Cerebellar nuclear complex (tissue), 1 donor: ENCODE data around the gene CUBN.
"Not testable (repeated sequence)": the region's sequence is repeated elsewhere in the genome, so short reads cannot be mapped to it uniquely, and the experiment has no call there.

ENCODE experiments used
- DNase-seq, 2 experiments: peaks; one replicate each; lab custom pipeline; 2025; lab: John Stamatoyannopoulos, UW

CUBN gene

GRCh38 chr10:16867556-16867955, 262.1 kb downstream of the CUBN start:
- DNase-seq = no peak

GRCh38 chr10:16866541-16867275, 262.9 kb downstream of the CUBN start:
- no peak for DNase-seq

- no peak for DNase-seq
Observed at GRCh38 chr10:16865766-16866165, 263.8 kb downstream of the CUBN start.

DNA sequence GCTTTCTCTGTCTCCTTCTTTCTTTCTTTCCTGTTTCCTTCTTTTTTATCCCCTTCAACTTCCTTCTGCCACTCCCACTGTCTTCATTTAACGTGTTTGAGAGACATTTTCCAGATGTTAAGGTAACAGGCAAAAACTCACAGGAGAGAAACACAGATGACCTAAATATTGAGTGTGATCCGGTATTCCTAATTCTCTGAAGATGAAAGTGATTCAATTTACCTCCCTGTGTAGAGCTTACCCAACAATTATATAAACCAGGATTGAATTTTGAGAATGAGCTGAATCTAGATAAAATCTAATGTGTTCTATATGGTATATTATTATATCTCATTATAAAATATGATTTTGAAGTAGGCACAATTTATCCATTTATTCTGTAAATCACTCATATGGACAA, 265.8 kb downstream of the CUBN start:
- DNase-seq = no peak

DNA sequence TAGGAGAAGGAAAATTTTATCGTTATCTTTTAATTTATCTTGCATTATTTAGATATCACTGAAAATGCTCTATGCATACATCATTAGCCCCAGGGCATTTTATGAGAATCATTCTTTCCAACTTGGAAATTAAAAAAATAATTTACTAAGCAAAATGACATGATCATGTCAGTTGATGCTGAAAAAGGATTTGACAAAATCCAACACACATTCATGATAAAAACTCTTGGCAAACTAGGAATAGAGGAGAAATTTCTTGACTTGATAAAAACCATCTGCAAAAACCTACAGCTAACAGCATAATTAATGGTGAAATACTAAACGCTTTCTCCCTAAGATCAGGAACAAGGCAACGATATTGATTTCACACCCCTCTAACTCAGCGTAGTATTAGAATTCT, 272.2 kb downstream of the CUBN start:
- no peak for DNase-seq

- DNase-seq = no peak
Observed at GRCh38 chr10:16856567-16856966, 273.0 kb downstream of the CUBN start.

- DNase-seq = no peak
Observed at GRCh38 chr10:16856092-16856491, 273.5 kb downstream of the CUBN start.

- no peak for DNase-seq
Observed at GRCh38 chr10:16854623-16855022, 275.0 kb downstream of the CUBN start.

GRCh38 chr10:16853809-16854208, 275.8 kb downstream of the CUBN start:
- no peak for DNase-seq

DNA sequence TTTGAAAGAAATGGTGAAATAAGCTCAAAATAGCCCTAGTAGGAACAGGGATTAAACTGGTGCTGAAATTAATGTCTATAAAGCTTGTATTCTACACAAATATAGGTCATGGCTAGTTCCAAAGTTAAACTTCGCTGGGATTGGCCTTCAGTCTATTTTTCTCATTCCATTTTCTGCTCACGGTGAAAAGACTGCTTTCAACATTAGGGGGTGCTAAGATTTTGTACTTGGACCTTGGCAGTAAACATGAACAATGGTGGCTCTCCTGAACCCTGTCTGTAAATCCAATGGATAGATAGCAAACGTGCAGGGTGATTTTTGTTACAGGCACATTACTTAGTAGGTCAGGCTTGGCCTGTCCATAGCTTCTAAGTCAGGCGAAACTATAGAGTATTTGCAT, 276.4 kb downstream of the CUBN start:
- DNase-seq = no peak

- DNase-seq = no peak
Observed at GRCh38 chr10:16852624-16853023, 277.0 kb downstream of the CUBN start.

DNA sequence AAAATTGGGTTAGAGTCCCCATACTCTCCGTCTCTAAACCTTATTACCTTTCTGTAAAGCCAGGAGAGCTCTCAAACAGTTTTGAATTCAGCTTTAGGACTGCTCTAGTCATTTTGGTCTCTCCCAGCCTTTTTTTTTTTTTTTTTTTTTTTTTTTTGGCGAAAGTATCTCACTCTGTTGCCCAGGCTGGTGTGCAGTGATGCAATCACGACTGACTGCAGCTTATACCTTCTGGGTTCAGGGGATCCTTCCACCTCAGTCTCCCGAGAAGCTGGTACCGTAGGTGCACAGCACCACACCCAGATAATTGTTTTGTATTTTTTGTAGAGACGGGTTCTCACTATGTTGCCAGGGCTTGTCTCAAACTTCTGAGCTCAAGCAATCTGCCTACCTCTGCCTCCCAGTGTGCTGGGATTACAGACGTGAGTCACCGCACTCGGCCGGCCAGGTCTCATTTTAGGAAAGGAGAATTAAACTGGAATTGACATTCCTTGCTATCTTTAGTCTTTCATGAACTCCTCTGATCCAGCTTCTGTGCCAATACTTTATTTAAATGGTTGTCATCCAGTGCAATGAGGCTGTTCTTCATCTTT, 281.0 kb downstream of the CUBN start:
- DNase-seq = no peak

- DNase-seq = no peak
Observed at GRCh38 chr10:16847644-16848043, 282.0 kb downstream of the CUBN start.

GRCh38 chr10:16845248-16845647, 284.4 kb downstream of the CUBN start:
- DNase-seq = no peak

- peak in 1 of 2 experiments; percentile 37 for DNase-seq
Observed at GRCh38 chr10:16843252-16843870, 286.2 kb downstream of the CUBN start.

DNA sequence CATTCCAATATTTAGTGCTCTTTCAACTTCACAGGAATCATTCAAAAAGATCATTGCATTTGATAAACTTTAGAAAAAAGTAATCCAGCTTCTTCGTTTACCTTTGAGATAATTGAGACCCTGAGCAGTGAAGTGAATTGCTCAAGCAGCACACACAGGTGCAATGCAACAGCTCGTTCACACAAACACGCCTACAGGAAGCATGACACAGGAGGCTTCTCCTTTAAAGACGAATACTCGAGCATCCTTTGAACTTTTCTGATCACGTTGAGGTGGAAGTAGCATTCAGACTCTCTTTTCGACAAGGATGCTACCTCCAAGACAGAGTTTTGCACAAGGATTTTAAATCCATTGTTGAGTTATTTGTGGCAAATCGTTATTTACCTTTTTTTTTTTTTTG, 294.4 kb downstream of the CUBN start:
- no peak for DNase-seq

DNA sequence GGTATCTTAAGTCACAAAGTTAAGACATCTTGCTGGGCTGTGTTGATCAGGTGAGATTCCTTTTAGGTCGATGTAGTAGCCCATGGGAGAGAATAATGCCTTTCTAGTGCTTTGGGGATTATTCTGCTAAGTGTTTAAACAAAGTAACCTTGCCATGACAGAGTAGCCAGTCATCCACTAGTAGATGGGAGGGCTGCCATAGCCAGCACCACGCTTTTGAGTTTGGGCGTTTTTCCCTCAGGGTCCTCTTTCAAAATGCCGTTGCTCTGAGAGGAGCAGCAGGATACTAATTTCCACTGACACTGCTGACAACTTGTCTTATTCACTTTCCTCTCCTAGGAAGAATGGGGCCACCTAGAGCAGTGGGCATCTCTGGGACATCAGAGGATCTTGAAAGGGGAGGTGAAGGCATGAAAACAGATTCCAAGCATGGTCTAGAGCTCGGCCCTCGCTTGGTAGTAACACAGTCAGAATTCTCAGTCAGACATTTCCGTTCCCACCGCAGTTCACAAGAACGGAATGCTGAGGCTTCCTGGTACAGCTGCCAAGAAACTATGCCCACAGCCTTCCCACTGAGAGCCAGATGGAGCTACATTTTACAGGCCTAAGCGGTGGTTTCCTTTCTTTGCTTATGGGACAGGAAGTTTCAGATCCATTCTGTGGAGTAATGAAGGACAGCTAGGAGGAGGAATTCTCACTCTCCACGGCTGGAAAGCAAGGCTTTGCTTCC, 297.1 kb downstream of the CUBN start:
- peak in 1 of 2 experiments; percentile 52 for DNase-seq

- DNase-seq = no peak
Observed at GRCh38 chr10:16828701-16829175, 300.9 kb downstream of the CUBN start.

GRCh38 chr10:16828114-16828568, 301.5 kb downstream of the CUBN start:
- peak in 1 of 2 experiments; percentile 65 for DNase-seq

GRCh38 chr10:16827474-16827873, 302.1 kb downstream of the CUBN start:
- not testable (repeated sequence) for DNase-seq

- no peak for DNase-seq
Observed at GRCh38 chr10:16822726-16823360, 306.8 kb downstream of the CUBN start.

DNA sequence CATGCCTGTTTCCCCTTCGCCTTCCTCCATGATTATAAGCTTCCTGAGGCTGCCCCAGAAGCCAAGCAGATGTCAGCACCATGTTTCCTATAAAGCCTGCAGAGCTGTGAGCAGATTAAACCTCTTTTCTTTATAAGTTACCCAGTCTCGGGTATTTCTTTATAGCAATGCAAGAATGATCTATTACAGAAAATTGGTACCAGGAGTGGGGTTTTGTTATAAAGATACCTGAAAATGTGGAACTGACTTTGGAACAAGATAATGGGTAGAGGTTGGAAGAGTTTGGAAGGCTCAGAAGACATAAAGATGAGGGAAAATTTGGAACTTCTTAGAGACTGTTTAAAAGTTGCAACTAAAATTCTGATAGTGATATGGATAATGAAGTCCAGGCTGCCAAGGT, 307.6 kb downstream of the CUBN start:
- DNase-seq = no peak
